ENCODE data around the gene LRRN2.

DNA sequence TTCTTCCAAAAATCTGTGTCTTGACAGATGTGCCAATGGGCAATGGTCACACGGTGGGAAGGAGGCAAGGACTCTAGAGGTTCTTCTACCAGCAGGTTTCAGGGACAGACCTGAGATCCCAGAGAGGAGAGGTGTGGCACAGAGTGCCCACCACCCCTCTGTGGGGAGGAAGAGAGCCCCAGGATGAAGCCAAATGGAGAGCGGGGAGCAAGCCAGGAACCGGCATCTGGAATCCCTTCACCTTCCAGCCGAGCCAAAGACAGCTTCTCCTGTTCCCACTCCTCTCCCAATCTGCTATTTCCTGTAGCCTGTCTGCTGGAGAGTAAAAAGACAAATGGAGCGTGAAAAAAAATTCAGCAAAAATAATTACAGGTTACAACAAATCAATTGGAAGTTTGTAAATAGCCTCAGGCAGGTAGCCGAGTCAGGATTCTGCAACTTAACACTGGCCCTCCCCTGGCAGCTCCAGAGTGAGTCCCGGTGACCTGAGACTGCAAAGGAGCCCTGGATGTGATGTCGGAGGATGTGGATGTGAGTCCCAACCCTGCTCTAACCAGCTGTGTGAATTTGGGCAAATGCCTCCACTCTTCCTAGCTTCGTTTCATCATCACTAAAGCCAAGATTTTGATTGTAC is 45.4 kb upstream of the LRRN2 start:
- TF ChIP-seq, protein P1, sequence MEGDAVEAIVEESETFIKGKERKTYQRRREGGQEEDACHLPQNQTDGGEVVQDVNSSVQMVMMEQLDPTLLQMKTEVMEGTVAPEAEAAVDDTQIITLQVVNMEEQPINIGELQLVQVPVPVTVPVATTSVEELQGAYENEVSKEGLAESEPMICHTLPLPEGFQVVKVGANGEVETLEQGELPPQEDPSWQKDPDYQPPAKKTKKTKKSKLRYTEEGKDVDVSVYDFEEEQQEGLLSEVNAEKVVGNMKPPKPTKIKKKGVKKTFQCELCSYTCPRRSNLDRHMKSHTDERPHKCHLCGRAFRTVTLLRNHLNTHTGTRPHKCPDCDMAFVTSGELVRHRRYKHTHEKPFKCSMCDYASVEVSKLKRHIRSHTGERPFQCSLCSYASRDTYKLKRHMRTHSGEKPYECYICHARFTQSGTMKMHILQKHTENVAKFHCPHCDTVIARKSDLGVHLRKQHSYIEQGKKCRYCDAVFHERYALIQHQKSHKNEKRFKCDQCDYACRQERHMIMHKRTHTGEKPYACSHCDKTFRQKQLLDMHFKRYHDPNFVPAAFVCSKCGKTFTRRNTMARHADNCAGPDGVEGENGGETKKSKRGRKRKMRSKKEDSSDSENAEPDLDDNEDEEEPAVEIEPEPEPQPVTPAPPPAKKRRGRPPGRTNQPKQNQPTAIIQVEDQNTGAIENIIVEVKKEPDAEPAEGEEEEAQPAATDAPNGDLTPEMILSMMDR (IDR thresholded peaks at IDR 0.05), result no peak
- no peak for TF ChIP-seq POLR2A (IDR thresholded peaks at IDR 0.05)
